Measurements from ENCODE around the gene SBF2.
"Not testable (repeated sequence)": the region's sequence is repeated elsewhere in the genome, so short reads cannot be mapped to it uniquely, and the experiment has no call there.

Gene SBF2

GRCh38 chr11:9923280-9923679 is 370.7 kb downstream of the SBF2 start:
- in situ Hi-C loops (cut with MboI; ENCODE audit: low sequenced_read_pairs), result no loop called here

GRCh38 chr11:9922806-9923205 is 371.2 kb downstream of the SBF2 start:
- in situ Hi-C loops (cut with MboI; ENCODE audit: low sequenced_read_pairs), result no loop called here

GRCh38 chr11:9916480-9916879 is 377.5 kb downstream of the SBF2 start:
- in situ Hi-C loops (cut with MboI; ENCODE audit: low sequenced_read_pairs), result no loop called here

GRCh38 chr11:9914064-9914463 is 380.0 kb downstream of the SBF2 start:
- in situ Hi-C loops (cut with MboI; ENCODE audit: low sequenced_read_pairs), result no loop called here

GRCh38 chr11:9905960-9906791 is 387.8 kb downstream of the SBF2 start:
- in situ Hi-C loops (cut with MboI; ENCODE audit: low sequenced_read_pairs), result no loop called here

- in situ Hi-C loops (cut with MboI; ENCODE audit: low sequenced_read_pairs), result no loop called here
Measured at GRCh38 chr11:9905501-9905951, 388.5 kb downstream of the SBF2 start.

GRCh38 chr11:9903579-9903978 is 390.4 kb downstream of the SBF2 start:
- in situ Hi-C loops (cut with MboI; ENCODE audit: low sequenced_read_pairs), result no loop called here

- in situ Hi-C loops (cut with MboI; ENCODE audit: low sequenced_read_pairs), result no loop called here
Measured at GRCh38 chr11:9901943-9902342, 392.1 kb downstream of the SBF2 start.

- in situ Hi-C loops (cut with MboI; ENCODE audit: low sequenced_read_pairs), result not testable (repeated sequence)
Measured at GRCh38 chr11:9900253-9900652, 393.8 kb downstream of the SBF2 start.

- in situ Hi-C loops (cut with MboI; ENCODE audit: low sequenced_read_pairs), result no loop called here
Measured at GRCh38 chr11:9899676-9900075, 394.3 kb downstream of the SBF2 start.

- in situ Hi-C loops (cut with MboI; ENCODE audit: low sequenced_read_pairs), result no loop called here
Measured at GRCh38 chr11:9896902-9897301, 397.1 kb downstream of the SBF2 start.

- in situ Hi-C loops (cut with MboI; ENCODE audit: low sequenced_read_pairs), result no loop called here
Measured at GRCh38 chr11:9895006-9895405, 399.0 kb downstream of the SBF2 start.

GRCh38 chr11:9893474-9893873 is 400.5 kb downstream of the SBF2 start:
- in situ Hi-C loops (cut with MboI; ENCODE audit: low sequenced_read_pairs), result no loop called here

- in situ Hi-C loops (cut with MboI; ENCODE audit: low sequenced_read_pairs), result no loop called here
Measured at GRCh38 chr11:9888938-9889337, 405.1 kb downstream of the SBF2 start.

GRCh38 chr11:9887472-9887871 is 406.5 kb downstream of the SBF2 start:
- in situ Hi-C loops (cut with MboI; ENCODE audit: low sequenced_read_pairs), result no loop called here

GRCh38 chr11:9886595-9886994 is 407.4 kb downstream of the SBF2 start:
- in situ Hi-C loops (cut with MboI; ENCODE audit: low sequenced_read_pairs), result no loop called here

GRCh38 chr11:9884601-9885000 is 409.4 kb downstream of the SBF2 start:
- in situ Hi-C loops (cut with MboI; ENCODE audit: low sequenced_read_pairs), result no loop called here

- in situ Hi-C loops (cut with MboI; ENCODE audit: low sequenced_read_pairs), result no loop called here
Measured at GRCh38 chr11:9880657-9881056, 413.4 kb downstream of the SBF2 start.

GRCh38 chr11:9878936-9879335 is 415.1 kb downstream of the SBF2 start:
- in situ Hi-C loops (cut with MboI; ENCODE audit: low sequenced_read_pairs), result no loop called here

GRCh38 chr11:9876331-9876730 is 417.7 kb downstream of the SBF2 start:
- in situ Hi-C loops (cut with MboI; ENCODE audit: low sequenced_read_pairs), result no loop called here

GRCh38 chr11:9875862-9876261 is 418.2 kb downstream of the SBF2 start:
- in situ Hi-C loops (cut with MboI; ENCODE audit: low sequenced_read_pairs), result no loop called here

- in situ Hi-C loops (cut with MboI; ENCODE audit: low sequenced_read_pairs), result no loop called here
Measured at GRCh38 chr11:9875399-9875798, 418.6 kb downstream of the SBF2 start.

- in situ Hi-C loops (cut with MboI; ENCODE audit: low sequenced_read_pairs), result no loop called here
Measured at GRCh38 chr11:9874466-9874865, 419.6 kb downstream of the SBF2 start.
